HG03139 (cell line): Measurements from ENCODE around the gene FBXO27.
"Not testable (repeated sequence)": the region's sequence is repeated elsewhere in the genome, so short reads cannot be mapped to it uniquely, and the experiment has no call there.

Source experiments
- ATAC-seq: cut with Tn5 transposase; IDR thresholded peaks from one replicate; pipeline ENCODE4 v1.9.1; 2021; ENCODE audit not compliant: unreplicated experiment

Gene FBXO27

DNA sequence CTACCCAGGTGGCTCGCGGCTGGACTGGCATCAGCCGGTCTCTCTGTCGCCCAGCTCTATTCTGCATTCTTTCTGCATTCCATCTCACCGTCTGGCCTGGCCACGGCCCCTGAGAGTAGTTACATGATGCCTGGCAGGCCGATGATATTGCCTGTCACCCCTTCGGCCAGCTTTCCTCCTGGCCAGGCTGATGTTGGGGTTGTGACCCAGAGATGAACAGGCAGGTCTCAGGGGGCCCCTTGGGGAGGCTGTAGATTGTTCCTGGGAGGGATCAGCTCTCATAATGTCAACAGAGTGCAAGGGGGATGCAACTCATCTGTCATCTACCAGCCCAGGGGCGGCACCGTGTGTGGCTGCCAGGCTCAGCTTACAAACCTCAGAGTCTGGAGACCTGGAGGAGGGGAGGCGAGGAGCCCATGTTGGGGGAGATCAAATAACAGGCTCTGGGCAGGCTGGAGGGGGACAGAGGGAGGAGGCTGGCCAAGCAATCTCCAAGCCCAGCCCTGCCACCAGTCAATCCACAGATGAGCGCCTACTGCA is 43.2 kb downstream of the FBXO27 start:
- ATAC-seq = no peak

- not testable (repeated sequence) for ATAC-seq
These were observed 43.7 kb downstream of the FBXO27 start for GRCh38 chr19:38988627-38989026.

GRCh38 chr19:38987745-38988144 is 44.6 kb downstream of the FBXO27 start:
- ATAC-seq = not testable (repeated sequence)

DNA sequence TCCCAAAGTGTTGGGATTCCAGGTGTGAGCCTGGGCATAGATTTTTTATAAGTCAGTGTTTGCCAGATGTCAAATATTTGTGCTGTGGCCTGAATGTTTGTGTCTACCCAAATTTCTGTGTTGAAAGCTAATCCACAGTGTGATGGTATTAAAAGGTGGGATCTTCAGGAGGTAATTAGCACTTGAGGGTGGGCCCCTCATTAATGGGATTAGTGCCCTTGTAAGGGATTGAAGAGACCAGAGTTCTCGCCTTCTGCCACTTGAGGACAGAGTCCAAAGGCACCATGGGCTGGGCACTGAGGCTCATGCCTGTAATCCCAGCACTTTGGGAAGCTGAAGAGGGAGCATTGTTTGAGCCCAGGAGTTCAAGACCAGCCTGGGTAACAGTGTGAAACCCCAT is 47.1 kb downstream of the FBXO27 start:
- no peak for ATAC-seq

- ATAC-seq = no peak
These were observed 51.6 kb downstream of the FBXO27 start for GRCh38 chr19:38980583-38981374.

GRCh38 chr19:38979812-38980211 is 52.5 kb downstream of the FBXO27 start:
- no peak for ATAC-seq

DNA sequence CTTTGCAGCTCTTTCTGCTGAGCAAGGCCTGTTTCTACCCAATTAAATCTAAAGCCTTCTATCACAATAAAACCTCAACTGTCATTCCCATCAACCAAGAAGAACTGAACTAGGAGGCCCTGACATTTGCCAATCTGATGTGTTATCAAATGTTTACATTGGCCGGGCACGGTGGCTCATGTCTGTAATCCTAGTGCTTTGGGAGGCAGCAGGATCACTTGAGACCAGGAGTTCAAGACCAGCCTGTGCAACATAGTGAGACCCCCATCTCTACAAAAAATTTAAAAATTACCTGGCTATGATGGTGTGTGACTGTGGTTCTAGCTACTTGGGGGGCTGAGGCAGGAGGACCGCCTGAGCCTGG is 54.0 kb downstream of the FBXO27 start:
- ATAC-seq = no peak

DNA sequence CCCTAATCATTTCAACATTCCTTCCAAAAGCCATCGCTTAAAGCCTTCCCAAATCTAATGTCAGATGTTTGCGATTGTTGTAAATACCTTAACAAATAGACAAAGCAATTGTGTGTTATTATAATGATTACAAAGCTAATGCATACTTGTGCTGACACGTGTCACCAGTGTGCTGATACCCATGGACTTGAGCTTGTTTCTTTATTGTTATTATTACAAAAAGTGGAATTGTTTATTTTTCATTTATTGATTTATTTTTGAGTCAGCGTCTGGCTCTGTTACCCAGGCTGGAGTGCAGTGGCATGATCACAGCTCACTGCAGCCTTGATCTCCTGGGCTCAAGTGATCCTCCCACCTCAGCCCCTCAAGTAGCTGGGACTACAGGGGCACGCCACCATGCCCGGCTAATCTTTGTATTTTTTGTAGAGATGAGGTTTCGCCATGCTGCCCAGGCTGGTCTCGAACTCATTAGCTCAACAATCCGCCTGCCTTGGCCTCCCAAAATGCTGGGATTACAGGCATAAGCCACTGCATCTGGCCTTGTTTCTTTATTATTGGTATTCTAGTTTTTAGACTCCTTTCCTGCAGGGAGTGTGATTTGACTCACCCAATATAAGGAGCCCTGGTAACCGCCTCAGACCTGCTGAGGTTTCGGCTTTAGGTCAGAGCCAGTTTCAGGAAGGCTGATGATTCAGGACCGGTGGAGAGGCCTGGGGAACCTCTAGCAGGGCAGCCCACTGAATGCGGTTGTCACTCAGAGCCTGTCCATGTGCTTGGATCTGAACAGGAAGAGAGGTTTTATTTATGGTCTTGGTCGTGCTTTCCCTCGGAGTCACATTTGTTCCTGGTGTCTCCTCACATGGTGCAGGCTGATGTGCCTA is 54.7 kb downstream of the FBXO27 start:
- no peak for ATAC-seq

DNA sequence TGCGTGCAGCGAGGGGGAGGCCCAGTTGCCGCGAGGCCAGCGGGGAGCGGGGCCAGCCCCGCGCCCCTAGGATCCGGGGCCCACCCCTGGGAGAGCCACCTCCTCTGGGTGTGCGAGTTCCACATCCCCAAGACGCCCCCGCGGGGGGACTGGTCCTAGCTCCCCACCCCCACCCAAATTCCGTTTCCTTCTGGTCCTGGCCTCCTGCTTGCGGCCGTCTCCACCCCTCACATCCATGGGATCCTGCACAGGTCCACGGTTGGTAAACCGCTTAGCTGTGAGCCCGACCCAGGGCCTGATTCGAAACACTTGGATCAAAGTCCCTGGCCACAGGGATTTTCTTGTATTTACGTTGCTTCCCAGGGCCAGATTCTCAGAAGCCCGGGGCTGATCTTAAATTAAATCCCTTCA is 56.5 kb downstream of the FBXO27 start:
- ATAC-seq = no peak

DNA sequence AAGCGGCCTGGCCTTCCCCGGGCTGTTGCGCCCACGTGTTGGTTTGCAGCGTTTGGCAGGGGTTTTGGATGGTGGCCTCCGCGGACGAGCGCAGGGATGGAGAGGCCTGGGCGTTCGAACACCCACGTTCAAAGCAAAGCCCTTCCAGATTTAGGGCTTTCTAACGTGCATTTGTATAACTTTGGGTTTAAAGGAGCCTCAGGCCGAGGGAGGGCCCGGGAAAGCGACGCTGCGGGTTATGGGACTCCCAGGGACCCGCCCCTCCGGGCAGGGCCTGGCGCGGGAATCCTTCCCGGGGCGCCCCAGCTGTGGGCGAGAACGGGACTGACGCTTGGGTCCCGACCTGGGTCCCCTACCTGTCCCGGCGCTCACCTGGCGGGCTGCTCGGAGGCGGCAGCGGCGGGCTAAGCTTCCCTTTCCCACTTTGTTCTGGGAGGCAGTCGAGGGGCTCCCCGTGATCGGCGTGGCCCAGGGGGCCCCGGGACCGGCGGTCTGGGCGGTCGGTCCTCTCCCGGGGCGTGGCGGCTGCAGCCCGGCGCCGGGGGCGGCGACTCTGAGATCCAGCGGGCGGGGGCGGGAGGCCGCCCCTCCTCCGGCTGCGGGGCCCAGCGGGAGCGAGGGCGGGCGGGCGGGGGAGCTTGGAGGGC is 57.0 kb downstream of the FBXO27 start, which contains the start of gene FBXO17:
Gene FBXO17 (minus strand): TSS at position 529 of the 647 bp plus-strand sequence. CDS start 25,423 bp downstream, outside the sequence.
- ATAC-seq = no peak

DNA sequence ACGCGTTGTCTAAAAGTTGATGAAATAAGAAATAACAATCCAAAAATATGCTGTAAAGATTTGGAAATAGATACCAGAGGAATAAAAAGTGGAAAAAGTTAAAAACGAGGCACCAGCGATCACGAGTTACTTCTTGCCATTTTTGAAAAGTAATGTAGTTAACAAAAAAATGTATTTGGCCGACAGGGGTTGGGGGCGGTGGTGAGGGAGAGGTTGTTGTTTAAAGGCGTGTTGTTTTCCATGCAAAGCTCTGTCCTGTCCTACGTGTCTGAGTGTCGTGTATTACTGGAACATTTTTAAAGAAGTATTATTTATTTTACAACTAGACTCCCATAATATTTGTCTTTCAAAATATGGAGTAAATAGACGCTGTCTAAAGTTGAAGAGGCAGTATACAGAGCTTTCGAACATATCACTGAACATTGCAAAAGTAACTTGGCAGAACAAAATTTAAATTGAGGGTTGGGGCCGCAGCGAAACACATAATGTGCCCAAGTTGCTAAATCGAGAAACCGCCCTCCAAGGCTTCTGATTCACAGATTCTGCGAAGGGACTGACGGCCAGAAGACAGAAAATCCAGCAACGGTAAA is 57.6 kb downstream of the FBXO27 start:
- ATAC-seq = no peak
